ENCODE data around the gene TTC17. TPM values are rescaled to one million over a fixed set of nuclear protein-coding genes. Genes with fewer than 3 reads are reported as not detected.

Gene TTC17
- total and polyA plus RNA-seq, 9 of the 15 experiments (the other 6 are each of a cell fraction or from before 2014, with no cell fraction given): 19.7 to 99.1 (median 53.3) TPM

DNA sequence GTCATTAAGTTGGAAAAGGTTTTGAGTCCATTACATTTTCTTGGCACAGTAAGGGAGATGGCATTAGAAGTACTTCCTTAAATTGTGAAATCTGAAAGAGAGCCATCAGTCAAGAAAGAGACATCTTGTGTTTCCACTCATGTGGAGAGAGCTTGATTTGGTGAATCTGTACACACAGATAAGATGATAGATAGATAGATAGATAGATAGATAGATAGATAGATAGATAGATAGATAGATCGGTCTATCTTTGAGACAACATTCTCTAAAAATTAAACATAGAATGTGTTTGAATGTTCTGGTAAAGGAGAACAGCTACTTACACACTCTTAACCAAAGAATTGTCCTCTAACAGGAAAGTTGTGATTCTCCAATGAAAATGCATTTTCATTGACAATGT lies 76.2 kb downstream of the TTC17 start:
- no peaks in the 10 kb centered on the region for H3K9me3 ChIP-seq (replicated peaks; ENCODE audit: control insufficient read depth, insufficient read depth, low read depth, low read length)
- no peaks in the 10 kb centered on the region for H3K4me1 ChIP-seq (replicated peaks in 1 of 2; ENCODE audit: control insufficient read depth in 2 of 2, insufficient read depth in 2 of 2, low read length in 2 of 2)
- ChIA-PET CTCF (ENCODE audit: low intra/inter-chr PET ratio) (no interaction called here), POLR2A (interaction anchor here (1.3 kb wide), 1 partner anchor 12 kb away, joined by 3 read pairs; no protein-coding TSS in a partner anchor)
- H2AFZ ChIP-seq (ENCODE audit: low read depth, low read length): no peak overlapping the region
- intact Hi-C loops (cut with micrococcal nuclease): no loop called here
- H3K79me2 ChIP-seq (ENCODE audit: control insufficient read depth, insufficient read depth, low read length): no peaks in the 10 kb centered on the region
- no peak overlapping the region for H3K4me2 ChIP-seq (ENCODE audit: insufficient read depth, low read length)
- 89% methylated on average over 1 of the region's 1 CpG for WGBS (ENCODE audit: insufficient coverage, low coverage, missing lambda C conversion rate)
- BruUV-seq (replicated peaks): no TSS peak
- H3K4me3 ChIP-seq: no peak overlapping the region
- H3K36me3 ChIP-seq (ENCODE audit: control insufficient read depth, insufficient read depth, low read length): peaks cover 43% of the 10 kb centered on the region; the same call in 2 of the 3 replicates
- DNase-seq (ENCODE audit: extremely low read depth in 1 of 4, low spot score in 3 of 4): no peak
- in situ Hi-C loops (cut with MboI): no loop called here
- no peak overlapping the region for H3K9ac ChIP-seq (ENCODE audit: insufficient read depth in 1 of 2, low read depth in 2 of 2, low read length in 2 of 2)
- no peaks in the 10 kb centered on the region for H3K27me3 ChIP-seq (ENCODE audit: control insufficient read depth in 2 of 2, insufficient read depth in 2 of 2, low read length in 2 of 2)
- H3K9me1 ChIP-seq (ENCODE audit: control insufficient read depth, insufficient read depth, low read length): no peaks in the 10 kb centered on the region
- FAIRE-seq: no peak
- H3K27ac ChIP-seq (ENCODE audit: extremely low read depth, low read depth, low read length): no peak overlapping the region
- no peak for ATAC-seq
- no peaks in the 10 kb centered on the region for H4K20me1 ChIP-seq (replicated peaks; ENCODE audit: control insufficient read depth, insufficient read depth, low read length)
- TF ChIP-seq CAMTA2 (CRISPR knock-in tag; conservative IDR thresholded peaks at IDR 0.05) (no peak), ZNF23 (CRISPR knock-in tag; IDR thresholded peaks at IDR 0.05) (no peak), RCOR1 (IDR thresholded peaks at IDR 0.05; ENCODE audit: borderline replicate concordance in 1 of 2, low read depth in 2 of 2, low read length in 2 of 2) (no peak), NFATC3 (IDR thresholded peaks at IDR 0.05) (no peak), MTA1 (IDR thresholded peaks at IDR 0.05; ENCODE audit: borderline replicate concordance) (no peak), POLR2AphosphoS2 (IDR thresholded peaks at IDR 0.05; ENCODE audit: low read length) (no peak), ATF3 (IDR thresholded peaks at IDR 0.05) (no peak), ATF3 (CRISPR knock-in tag; conservative IDR thresholded peaks at IDR 0.05) (no peak), E2F1 (CRISPR knock-in tag; IDR thresholded peaks at IDR 0.05) (no peak), PRDM10 (IDR thresholded peaks at IDR 0.05; ENCODE audit: partially characterized antibody) (no peak), ZNF24 (IDR thresholded peaks at IDR 0.05) (no peak)
- TF ChIP-seq, protein P1, sequence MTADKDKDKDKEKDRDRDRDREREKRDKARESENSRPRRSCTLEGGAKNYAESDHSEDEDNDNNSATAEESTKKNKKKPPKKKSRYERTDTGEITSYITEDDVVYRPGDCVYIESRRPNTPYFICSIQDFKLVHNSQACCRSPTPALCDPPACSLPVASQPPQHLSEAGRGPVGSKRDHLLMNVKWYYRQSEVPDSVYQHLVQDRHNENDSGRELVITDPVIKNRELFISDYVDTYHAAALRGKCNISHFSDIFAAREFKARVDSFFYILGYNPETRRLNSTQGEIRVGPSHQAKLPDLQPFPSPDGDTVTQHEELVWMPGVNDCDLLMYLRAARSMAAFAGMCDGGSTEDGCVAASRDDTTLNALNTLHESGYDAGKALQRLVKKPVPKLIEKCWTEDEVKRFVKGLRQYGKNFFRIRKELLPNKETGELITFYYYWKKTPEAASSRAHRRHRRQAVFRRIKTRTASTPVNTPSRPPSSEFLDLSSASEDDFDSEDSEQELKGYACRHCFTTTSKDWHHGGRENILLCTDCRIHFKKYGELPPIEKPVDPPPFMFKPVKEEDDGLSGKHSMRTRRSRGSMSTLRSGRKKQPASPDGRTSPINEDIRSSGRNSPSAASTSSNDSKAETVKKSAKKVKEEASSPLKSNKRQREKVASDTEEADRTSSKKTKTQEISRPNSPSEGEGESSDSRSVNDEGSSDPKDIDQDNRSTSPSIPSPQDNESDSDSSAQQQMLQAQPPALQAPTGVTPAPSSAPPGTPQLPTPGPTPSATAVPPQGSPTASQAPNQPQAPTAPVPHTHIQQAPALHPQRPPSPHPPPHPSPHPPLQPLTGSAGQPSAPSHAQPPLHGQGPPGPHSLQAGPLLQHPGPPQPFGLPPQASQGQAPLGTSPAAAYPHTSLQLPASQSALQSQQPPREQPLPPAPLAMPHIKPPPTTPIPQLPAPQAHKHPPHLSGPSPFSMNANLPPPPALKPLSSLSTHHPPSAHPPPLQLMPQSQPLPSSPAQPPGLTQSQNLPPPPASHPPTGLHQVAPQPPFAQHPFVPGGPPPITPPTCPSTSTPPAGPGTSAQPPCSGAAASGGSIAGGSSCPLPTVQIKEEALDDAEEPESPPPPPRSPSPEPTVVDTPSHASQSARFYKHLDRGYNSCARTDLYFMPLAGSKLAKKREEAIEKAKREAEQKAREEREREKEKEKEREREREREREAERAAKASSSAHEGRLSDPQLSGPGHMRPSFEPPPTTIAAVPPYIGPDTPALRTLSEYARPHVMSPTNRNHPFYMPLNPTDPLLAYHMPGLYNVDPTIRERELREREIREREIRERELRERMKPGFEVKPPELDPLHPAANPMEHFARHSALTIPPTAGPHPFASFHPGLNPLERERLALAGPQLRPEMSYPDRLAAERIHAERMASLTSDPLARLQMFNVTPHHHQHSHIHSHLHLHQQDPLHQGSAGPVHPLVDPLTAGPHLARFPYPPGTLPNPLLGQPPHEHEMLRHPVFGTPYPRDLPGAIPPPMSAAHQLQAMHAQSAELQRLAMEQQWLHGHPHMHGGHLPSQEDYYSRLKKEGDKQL (CRISPR knock-in tag; IDR thresholded peaks at IDR 0.05; ENCODE audit: borderline replicate concordance): no peak

Data from K562 (cell line).